Uterus (tissue), 2 donors: ENCODE measurements around the gene OGG1.

Experiments used
- POLR2A ChIP-seq, 2 donors: fragments of 450-650 bp; IDR thresholded peaks; one replicate each; pipeline ENCODE4 v1.6.1; 2016; ENCODE audit warnings: antibody characterized with exemption in 2 of 2, mild to moderate bottlenecking in 1 of 2, moderate library complexity in 1 of 2
- TF ChIP-seq, protein P1 (sequence below), 4 experiments: fragments of 200-600 bp in 2 of 4; fragments of 450-650 bp in 2 of 4; sonication (generic) in 2 of 4; IDR thresholded peaks; one replicate each; pipeline ENCODE4 v1.5.1; 2016 to 2019; ENCODE audit warnings: antibody characterized with exemption in 4 of 4, mild to moderate bottlenecking in 2 of 4, moderate library complexity in 1 of 4

DNA sequence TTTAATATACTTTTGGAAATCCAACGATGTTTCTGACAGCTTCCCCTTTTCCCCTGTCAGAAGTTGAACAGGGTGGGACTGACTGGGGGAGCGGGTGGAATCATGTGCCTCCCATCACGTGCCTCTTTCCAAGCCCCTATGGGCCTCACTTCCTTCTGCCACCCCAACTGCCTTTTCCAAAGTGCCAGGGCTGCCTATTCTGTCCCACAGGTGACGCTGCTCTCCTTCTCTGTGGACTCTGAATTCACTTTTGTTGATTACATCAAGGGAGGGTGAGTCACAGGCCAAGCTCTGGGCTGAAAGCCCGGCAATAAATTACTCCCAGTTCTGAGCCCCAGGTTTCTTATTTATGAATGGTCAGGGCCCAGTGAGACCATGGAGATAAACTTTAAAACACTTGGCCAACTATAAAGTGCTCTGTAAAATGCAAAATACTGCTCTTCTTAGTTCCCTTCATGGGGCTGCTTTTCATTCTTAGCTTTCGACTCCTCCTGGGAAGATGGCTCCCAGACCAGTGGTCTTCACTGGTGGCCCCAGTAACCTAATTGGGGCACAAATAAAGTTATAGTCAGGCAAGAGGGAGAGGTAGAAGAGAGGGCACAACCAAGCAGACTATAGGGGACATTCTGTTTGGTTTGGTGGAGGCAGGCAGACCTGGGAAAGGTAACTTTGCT is 33.9 kb upstream of the OGG1 start:
- TF ChIP-seq, protein P1, sequence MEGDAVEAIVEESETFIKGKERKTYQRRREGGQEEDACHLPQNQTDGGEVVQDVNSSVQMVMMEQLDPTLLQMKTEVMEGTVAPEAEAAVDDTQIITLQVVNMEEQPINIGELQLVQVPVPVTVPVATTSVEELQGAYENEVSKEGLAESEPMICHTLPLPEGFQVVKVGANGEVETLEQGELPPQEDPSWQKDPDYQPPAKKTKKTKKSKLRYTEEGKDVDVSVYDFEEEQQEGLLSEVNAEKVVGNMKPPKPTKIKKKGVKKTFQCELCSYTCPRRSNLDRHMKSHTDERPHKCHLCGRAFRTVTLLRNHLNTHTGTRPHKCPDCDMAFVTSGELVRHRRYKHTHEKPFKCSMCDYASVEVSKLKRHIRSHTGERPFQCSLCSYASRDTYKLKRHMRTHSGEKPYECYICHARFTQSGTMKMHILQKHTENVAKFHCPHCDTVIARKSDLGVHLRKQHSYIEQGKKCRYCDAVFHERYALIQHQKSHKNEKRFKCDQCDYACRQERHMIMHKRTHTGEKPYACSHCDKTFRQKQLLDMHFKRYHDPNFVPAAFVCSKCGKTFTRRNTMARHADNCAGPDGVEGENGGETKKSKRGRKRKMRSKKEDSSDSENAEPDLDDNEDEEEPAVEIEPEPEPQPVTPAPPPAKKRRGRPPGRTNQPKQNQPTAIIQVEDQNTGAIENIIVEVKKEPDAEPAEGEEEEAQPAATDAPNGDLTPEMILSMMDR (IDR thresholded peaks at IDR 0.05) = peak; percentile 89 to 95 (median 92)
- no peak for TF ChIP-seq POLR2A (IDR thresholded peaks at IDR 0.05)
